ENCODE results near the gene WFS1.

WFS1 gene

DNA sequence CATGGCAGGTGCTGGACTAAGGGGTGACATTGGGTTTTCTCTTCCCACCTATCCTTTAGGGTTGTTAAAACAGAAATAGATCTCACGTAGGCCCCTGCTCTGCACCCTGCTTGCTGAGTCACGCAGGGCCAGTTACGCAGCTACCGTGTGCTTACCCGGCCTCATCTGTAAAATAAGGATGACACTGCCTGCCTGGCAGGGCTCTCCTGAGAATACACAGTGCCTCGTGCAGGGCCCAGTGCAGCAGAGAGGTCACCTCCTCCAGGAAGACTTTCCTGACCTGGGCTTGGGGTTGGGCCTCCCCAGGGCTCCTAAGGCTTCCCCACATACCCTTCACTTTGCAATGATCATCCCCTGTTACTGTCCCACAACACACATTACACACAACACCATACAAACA is 35.7 kb upstream of the WFS1 start:
- Histone ChIP-seq H2BK15ac (replicated peaks; ENCODE audit: low read depth) (no peak overlapping the region), H3K56ac (ENCODE audit: low read length) (no peak overlapping the region), H2BK120ac (ENCODE audit: low read depth, low read length) (no peak overlapping the region), H3K4me1 (ENCODE audit: control insufficient read depth, low read depth, low read length) (no peaks in the 10 kb centered on the region), H4K5ac (ENCODE audit: low read length) (no peak overlapping the region), H3K4me2 (ENCODE audit: low read length) (no peak overlapping the region), H3K27me3 (ENCODE audit: insufficient read depth, low read length, poor library complexity) (no peaks in the 10 kb centered on the region), H3K36me3 (ENCODE audit: control insufficient read depth, insufficient read depth, low read length) (no peaks in the 10 kb centered on the region), H3K18ac (ENCODE audit: low read length) (no peak overlapping the region), H3K79me1 (ENCODE audit: low read length) (no peaks in the 10 kb centered on the region), H3K4ac (ENCODE audit: low read depth, low read length) (no peak overlapping the region), H3K27ac (ENCODE audit: low read depth, low read length) (no peak overlapping the region), H2AK5ac (ENCODE audit: low read length) (no peak overlapping the region), H2BK5ac (ENCODE audit: low read length) (no peak overlapping the region), H3K4me3 (ENCODE audit: low read length) (no peak overlapping the region), H3K79me2 (ENCODE audit: control insufficient read depth, insufficient read depth, low read length) (no peaks in the 10 kb centered on the region), H3K23ac (ENCODE audit: low read length) (no peak overlapping the region), H3K9ac (ENCODE audit: low read length) (no peak overlapping the region), H4K8ac (ENCODE audit: low read depth, low read length) (no peak overlapping the region)
- no peak for DNase-seq
- no CpG with 5 or more reads among the region's 6 CpGs for WGBS (ENCODE audit: extremely low coverage, insufficient coverage, low lambda C conversion rate)

DNA sequence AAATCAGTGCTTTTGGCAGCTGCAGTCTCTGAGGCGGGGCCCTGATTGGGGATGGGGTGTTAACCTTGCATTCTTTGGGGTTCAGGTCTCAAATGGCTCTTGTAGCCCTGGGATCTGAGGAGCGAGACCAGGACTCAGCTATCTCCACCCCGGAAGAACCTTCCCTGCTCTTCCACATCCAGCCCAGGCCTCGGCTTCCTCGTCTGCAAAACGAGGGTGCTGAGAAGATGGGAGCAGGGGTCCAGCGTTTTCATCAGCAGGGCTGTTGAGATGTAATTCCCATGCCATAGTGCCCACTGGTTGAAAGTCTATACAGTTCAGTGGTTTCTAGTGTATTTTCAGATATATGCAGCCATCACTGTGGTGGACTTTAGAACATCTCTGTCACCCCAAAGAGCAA is 34.6 kb upstream of the WFS1 start:
- H3K4me3 ChIP-seq (ENCODE audit: low read length) = no peak overlapping the region
- H2BK5ac ChIP-seq (ENCODE audit: low read length) = no peak overlapping the region
- no peak for DNase-seq
- H4K8ac ChIP-seq (ENCODE audit: low read depth, low read length) = no peak overlapping the region
- no peaks in the 10 kb centered on the region for H3K79me2 ChIP-seq (ENCODE audit: control insufficient read depth, insufficient read depth, low read length)
- H3K4me1 ChIP-seq (ENCODE audit: control insufficient read depth, low read depth, low read length) = no peaks in the 10 kb centered on the region
- H3K27me3 ChIP-seq (ENCODE audit: insufficient read depth, low read length, poor library complexity) = no peaks in the 10 kb centered on the region
- no peak overlapping the region for H3K56ac ChIP-seq (ENCODE audit: low read length)
- H2BK15ac ChIP-seq (replicated peaks; ENCODE audit: low read depth) = no peak overlapping the region
- H3K4ac ChIP-seq (ENCODE audit: low read depth, low read length) = no peak overlapping the region
- no peaks in the 10 kb centered on the region for H3K79me1 ChIP-seq (ENCODE audit: low read length)
- H4K5ac ChIP-seq (ENCODE audit: low read length) = no peak overlapping the region
- H2AK5ac ChIP-seq (ENCODE audit: low read length) = no peak overlapping the region
- no peak overlapping the region for H3K27ac ChIP-seq (ENCODE audit: low read depth, low read length)
- H2BK120ac ChIP-seq (ENCODE audit: low read depth, low read length) = no peak overlapping the region
- WGBS (ENCODE audit: extremely low coverage, insufficient coverage, low lambda C conversion rate) = no CpG with 5 or more reads among the region's 7 CpGs
- no peaks in the 10 kb centered on the region for H3K36me3 ChIP-seq (ENCODE audit: control insufficient read depth, insufficient read depth, low read length)
- no peak overlapping the region for H3K4me2 ChIP-seq (ENCODE audit: low read length)
- H3K23ac ChIP-seq (ENCODE audit: low read length) = no peak overlapping the region
- no peak overlapping the region for H3K18ac ChIP-seq (ENCODE audit: low read length)
- H3K9ac ChIP-seq (ENCODE audit: low read length) = no peak overlapping the region

DNA sequence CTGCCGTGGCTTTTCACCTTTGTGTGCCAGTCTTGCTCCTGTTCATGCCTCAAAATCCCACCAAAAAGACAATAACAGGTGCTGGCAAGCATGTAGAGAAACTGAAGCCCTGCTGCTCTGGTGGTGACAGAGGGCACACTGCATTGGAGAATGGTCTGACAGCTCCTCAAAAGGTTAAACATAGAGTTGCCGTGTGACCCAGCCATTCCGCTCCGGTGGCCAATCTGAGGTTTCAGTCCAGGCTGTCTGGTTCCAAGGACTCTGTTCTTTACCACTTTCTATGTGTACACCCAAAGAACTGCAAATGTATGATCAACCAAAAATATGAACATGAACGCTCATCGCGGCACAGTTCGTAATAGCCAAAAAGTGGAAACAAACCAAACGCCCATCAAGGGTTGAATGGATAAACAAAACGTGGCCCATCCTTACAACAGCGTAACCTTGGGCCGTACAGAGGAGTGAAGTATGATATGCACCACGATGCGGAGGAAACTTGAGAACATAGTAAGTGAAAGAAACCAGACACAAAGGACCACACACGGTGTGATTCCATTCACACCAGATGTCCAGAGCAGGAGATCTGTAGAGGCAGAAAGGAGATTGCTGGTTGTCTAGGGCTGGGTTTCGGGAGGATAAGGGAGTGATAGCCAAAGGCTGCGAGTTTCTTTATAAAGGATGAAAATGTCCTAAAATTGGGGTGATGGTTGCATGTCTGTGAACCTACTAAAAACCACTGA is 33.6 kb upstream of the WFS1 start:
- H3K9ac ChIP-seq (ENCODE audit: low read length) = no peak overlapping the region
- H3K23ac ChIP-seq (ENCODE audit: low read length) = no peak overlapping the region
- H3K56ac ChIP-seq (ENCODE audit: low read length) = no peak overlapping the region
- H3K4me2 ChIP-seq (ENCODE audit: low read length) = no peak overlapping the region
- H4K5ac ChIP-seq (ENCODE audit: low read length) = no peak overlapping the region
- H4K8ac ChIP-seq (ENCODE audit: low read depth, low read length) = no peak overlapping the region
- DNase-seq = no peak
- no peaks in the 10 kb centered on the region for H3K79me2 ChIP-seq (ENCODE audit: control insufficient read depth, insufficient read depth, low read length)
- H2BK120ac ChIP-seq (ENCODE audit: low read depth, low read length) = no peak overlapping the region
- H3K27me3 ChIP-seq (ENCODE audit: insufficient read depth, low read length, poor library complexity) = no peaks in the 10 kb centered on the region
- H3K36me3 ChIP-seq (ENCODE audit: control insufficient read depth, insufficient read depth, low read length) = no peaks in the 10 kb centered on the region
- no peak overlapping the region for H3K18ac ChIP-seq (ENCODE audit: low read length)
- H2BK15ac ChIP-seq (replicated peaks; ENCODE audit: low read depth) = no peak overlapping the region
- H3K27ac ChIP-seq (ENCODE audit: low read depth, low read length) = no peak overlapping the region
- H3K4ac ChIP-seq (ENCODE audit: low read depth, low read length) = no peak overlapping the region
- no peak overlapping the region for H2AK5ac ChIP-seq (ENCODE audit: low read length)
- no peak overlapping the region for H3K4me3 ChIP-seq (ENCODE audit: low read length)
- no CpG with 5 or more reads among the region's 17 CpGs for WGBS (ENCODE audit: extremely low coverage, insufficient coverage, low lambda C conversion rate)
- H3K79me1 ChIP-seq (ENCODE audit: low read length) = no peaks in the 10 kb centered on the region
- H2BK5ac ChIP-seq (ENCODE audit: low read length) = no peak overlapping the region
- H3K4me1 ChIP-seq (ENCODE audit: control insufficient read depth, low read depth, low read length) = no peaks in the 10 kb centered on the region

DNA sequence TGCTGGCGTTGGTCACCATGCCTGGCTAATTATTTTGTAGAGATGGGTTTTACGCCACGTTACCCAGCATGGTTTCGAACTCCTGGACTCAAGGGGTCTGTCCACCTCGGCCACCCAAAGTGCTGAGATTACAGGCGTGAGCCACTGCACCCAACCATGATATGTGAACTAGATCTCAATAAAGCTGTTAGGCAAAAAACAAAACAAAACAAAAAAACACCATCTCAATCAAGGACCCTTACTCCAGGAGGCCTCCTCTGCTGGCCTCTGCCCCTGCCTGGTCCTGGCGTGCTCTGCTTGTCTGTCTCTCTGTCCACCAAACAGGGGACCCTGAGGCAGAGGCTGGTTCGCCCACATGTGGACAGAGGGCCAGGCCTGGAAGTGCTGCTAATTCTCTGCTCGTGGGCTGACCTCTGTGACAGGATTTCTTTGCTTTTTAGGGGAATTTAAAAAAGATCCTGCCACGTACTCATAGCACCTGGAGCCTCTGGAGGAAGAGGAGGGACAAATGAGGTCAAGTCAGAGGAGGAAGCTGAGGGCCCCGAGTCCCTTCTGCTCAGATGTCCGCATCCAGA is 32.7 kb upstream of the WFS1 start:
- Histone ChIP-seq H2BK15ac (replicated peaks; ENCODE audit: low read depth) (no peak overlapping the region), H3K4ac (ENCODE audit: low read depth, low read length) (no peak overlapping the region), H3K79me1 (ENCODE audit: low read length) (no peaks in the 10 kb centered on the region), H3K23ac (ENCODE audit: low read length) (no peak overlapping the region), H3K18ac (ENCODE audit: low read length) (no peak overlapping the region), H2BK120ac (ENCODE audit: low read depth, low read length) (no peak overlapping the region), H3K9ac (ENCODE audit: low read length) (no peak overlapping the region), H3K27me3 (ENCODE audit: insufficient read depth, low read length, poor library complexity) (no peaks in the 10 kb centered on the region), H3K56ac (ENCODE audit: low read length) (no peak overlapping the region), H2AK5ac (ENCODE audit: low read length) (no peak overlapping the region), H4K8ac (ENCODE audit: low read depth, low read length) (no peak overlapping the region), H3K27ac (ENCODE audit: low read depth, low read length) (no peak overlapping the region), H2BK5ac (ENCODE audit: low read length) (no peak overlapping the region), H3K36me3 (ENCODE audit: control insufficient read depth, insufficient read depth, low read length) (no peaks in the 10 kb centered on the region), H3K4me3 (ENCODE audit: low read length) (no peak overlapping the region), H3K4me2 (ENCODE audit: low read length) (no peak overlapping the region), H3K4me1 (ENCODE audit: control insufficient read depth, low read depth, low read length) (no peaks in the 10 kb centered on the region), H4K5ac (ENCODE audit: low read length) (no peak overlapping the region), H3K79me2 (ENCODE audit: control insufficient read depth, insufficient read depth, low read length) (no peaks in the 10 kb centered on the region)
- DNase-seq = no peak
- no CpG with 5 or more reads among the region's 12 CpGs for WGBS (ENCODE audit: extremely low coverage, insufficient coverage, low lambda C conversion rate)

DNA sequence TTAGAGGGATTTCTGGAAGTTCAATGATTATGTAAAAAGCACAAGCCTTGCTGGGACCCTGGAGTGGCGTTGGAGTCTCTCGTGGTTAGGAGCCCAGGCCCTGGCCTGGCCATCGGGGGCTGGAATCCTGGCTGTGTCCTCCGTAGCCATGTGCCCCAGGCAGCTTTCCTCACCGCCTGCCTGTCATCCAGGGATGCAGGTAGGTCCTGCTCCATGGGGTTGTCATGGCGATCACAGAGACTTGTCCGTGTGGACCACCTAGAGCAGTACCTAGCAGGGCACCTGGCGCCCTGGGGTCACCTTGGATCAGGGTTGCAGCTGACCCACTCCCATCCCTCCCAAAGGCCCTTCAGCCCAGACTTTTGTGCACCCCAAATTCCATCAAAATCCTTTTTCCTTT is 30.2 kb upstream of the WFS1 start:
- H3K4ac ChIP-seq (ENCODE audit: low read depth, low read length) = no peak overlapping the region
- DNase-seq = no peak
- WGBS (ENCODE audit: extremely low coverage, insufficient coverage, low lambda C conversion rate) = no CpG with 5 or more reads among the region's 8 CpGs
- no peaks in the 10 kb centered on the region for H3K79me1 ChIP-seq (ENCODE audit: low read length)
- no peak overlapping the region for H2BK120ac ChIP-seq (ENCODE audit: low read depth, low read length)
- H2AK5ac ChIP-seq (ENCODE audit: low read length) = no peak overlapping the region
- H3K56ac ChIP-seq (ENCODE audit: low read length) = no peak overlapping the region
- H3K27ac ChIP-seq (ENCODE audit: low read depth, low read length) = no peak overlapping the region
- no peaks in the 10 kb centered on the region for H3K79me2 ChIP-seq (ENCODE audit: control insufficient read depth, insufficient read depth, low read length)
- no peak overlapping the region for H3K23ac ChIP-seq (ENCODE audit: low read length)
- H3K4me3 ChIP-seq (ENCODE audit: low read length) = no peak overlapping the region
- no peak overlapping the region for H4K5ac ChIP-seq (ENCODE audit: low read length)
- no peak overlapping the region for H3K18ac ChIP-seq (ENCODE audit: low read length)
- H3K4me1 ChIP-seq (ENCODE audit: control insufficient read depth, low read depth, low read length) = no peaks in the 10 kb centered on the region
- H3K36me3 ChIP-seq (ENCODE audit: control insufficient read depth, insufficient read depth, low read length) = no peaks in the 10 kb centered on the region
- no peaks in the 10 kb centered on the region for H3K27me3 ChIP-seq (ENCODE audit: insufficient read depth, low read length, poor library complexity)
- no peak overlapping the region for H2BK15ac ChIP-seq (replicated peaks; ENCODE audit: low read depth)
- no peak overlapping the region for H4K8ac ChIP-seq (ENCODE audit: low read depth, low read length)
- no peak overlapping the region for H2BK5ac ChIP-seq (ENCODE audit: low read length)
- H3K4me2 ChIP-seq (ENCODE audit: low read length) = no peak overlapping the region
- H3K9ac ChIP-seq (ENCODE audit: low read length) = no peak overlapping the region

DNA sequence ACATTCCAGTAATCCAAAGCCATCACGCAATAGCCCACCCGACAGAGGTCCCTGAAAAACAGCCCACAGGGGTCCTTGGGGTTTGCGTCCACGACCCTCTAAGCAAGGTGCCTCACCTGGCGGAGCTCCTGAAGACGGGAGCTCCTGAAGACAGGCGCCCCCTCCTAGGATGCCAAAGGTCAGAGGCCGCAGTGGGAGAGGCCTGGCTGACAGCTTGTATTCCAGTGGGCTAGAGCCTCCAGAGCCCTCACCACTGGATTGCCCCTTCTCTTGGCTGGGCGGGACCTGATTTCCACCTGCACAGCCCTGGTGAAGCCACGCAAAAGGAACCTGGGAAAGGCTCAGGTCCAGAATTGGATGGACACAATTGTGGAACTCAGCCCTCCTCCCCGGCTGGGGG is 29.7 kb upstream of the WFS1 start:
- H3K27me3 ChIP-seq (ENCODE audit: insufficient read depth, low read length, poor library complexity) = no peaks in the 10 kb centered on the region

More for the DNA sequence above, 29.7 kb upstream of the WFS1 start:
- Histone ChIP-seq H3K4me3 (ENCODE audit: low read length) (no peak overlapping the region), H3K56ac (ENCODE audit: low read length) (no peak overlapping the region), H3K4me1 (ENCODE audit: control insufficient read depth, low read depth, low read length) (no peaks in the 10 kb centered on the region), H4K8ac (ENCODE audit: low read depth, low read length) (no peak overlapping the region), H4K5ac (ENCODE audit: low read length) (no peak overlapping the region), H3K18ac (ENCODE audit: low read length) (no peak overlapping the region), H3K4me2 (ENCODE audit: low read length) (no peak overlapping the region), H3K36me3 (ENCODE audit: control insufficient read depth, insufficient read depth, low read length) (no peaks in the 10 kb centered on the region), H2BK15ac (replicated peaks; ENCODE audit: low read depth) (no peak overlapping the region), H2AK5ac (ENCODE audit: low read length) (no peak overlapping the region), H2BK5ac (ENCODE audit: low read length) (no peak overlapping the region), H3K27ac (ENCODE audit: low read depth, low read length) (no peak overlapping the region), H3K79me2 (ENCODE audit: control insufficient read depth, insufficient read depth, low read length) (no peaks in the 10 kb centered on the region), H3K23ac (ENCODE audit: low read length) (no peak overlapping the region), H3K4ac (ENCODE audit: low read depth, low read length) (no peak overlapping the region), H3K9ac (ENCODE audit: low read length) (no peak overlapping the region), H2BK120ac (ENCODE audit: low read depth, low read length) (no peak overlapping the region), H3K79me1 (ENCODE audit: low read length) (no peaks in the 10 kb centered on the region)
- no CpG with 5 or more reads among the region's 11 CpGs for WGBS (ENCODE audit: extremely low coverage, insufficient coverage, low lambda C conversion rate)
- no peak for DNase-seq
